Activated CD4-positive, alpha-beta T cell treated with anti-CD3 and anti-CD28 coated beads, Interleukin-2, Interleukin-6, amounts not matched to agents 100 ng/mL and 50 ng/mL, durations not matched to agents 16 hours and 8 hours (primary cell): ENCODE data around the gene MADCAM1.
"Not testable (repeated sequence)": the region's sequence is repeated elsewhere in the genome, so short reads cannot be mapped to it uniquely, and the experiment has no call there.

ENCODE experiments used
- DNase-seq: peaks from one replicate; pipeline ENCODE4 v3.0.0-alpha.2; 2020

Gene MADCAM1

GRCh38 chr19:496112-496665 is at the start of gene MADCAM1:
MADCAM1 (plus strand) TSS chr19:496486; CDS start chr19:496500, 14 bp downstream.
- DNase-seq: no peak

GRCh38 chr19:447064-447426 is 49.2 kb upstream of the MADCAM1 start:
- no peak for DNase-seq

- no peak for DNase-seq
Observed at GRCh38 chr19:447816-448560, 48.3 kb upstream of the MADCAM1 start.

GRCh38 chr19:449916-450315 is 46.4 kb upstream of the MADCAM1 start:
- DNase-seq: no peak

GRCh38 chr19:450912-451481 is 45.3 kb upstream of the MADCAM1 start:
- not testable (repeated sequence) for DNase-seq

- DNase-seq: no peak
Observed at GRCh38 chr19:452829-453228, 43.5 kb upstream of the MADCAM1 start.

- no peak for DNase-seq
Observed at GRCh38 chr19:453606-454005, 42.7 kb upstream of the MADCAM1 start.

GRCh38 chr19:455031-455705 is 41.1 kb upstream of the MADCAM1 start:
- DNase-seq: no peak

- no peak for DNase-seq
Observed at GRCh38 chr19:455851-456546, 40.3 kb upstream of the MADCAM1 start.

- no peak for DNase-seq
Observed at GRCh38 chr19:456547-457110, 39.7 kb upstream of the MADCAM1 start.

GRCh38 chr19:457636-458035 is 38.6 kb upstream of the MADCAM1 start:
- no peak for DNase-seq

GRCh38 chr19:458091-459042 is 37.9 kb upstream of the MADCAM1 start:
- no peak for DNase-seq

- DNase-seq: no peak
Observed at GRCh38 chr19:459724-460511, 36.4 kb upstream of the MADCAM1 start.

GRCh38 chr19:460877-461720 is 35.2 kb upstream of the MADCAM1 start, which contains the start of gene SHC2:
SHC2 (minus strand) TSS chr19:461033; CDS start chr19:460996, 37 bp downstream.
- no peak for DNase-seq

GRCh38 chr19:461721-462551 is 34.4 kb upstream of the MADCAM1 start:
- DNase-seq: no peak

GRCh38 chr19:463483-464207 is 32.6 kb upstream of the MADCAM1 start:
- no peak for DNase-seq

- DNase-seq: no peak
Observed at GRCh38 chr19:464208-464545, 32.1 kb upstream of the MADCAM1 start.
